Gastrocnemius medialis (tissue), 4 donors: ENCODE measurements around the gene C5AR1. TPM values are rescaled to one million over a fixed set of nuclear protein-coding genes. Genes with fewer than 3 reads are reported as not detected.

Experiments used
- ATAC-seq, 2 donors: fragments of 150-250 bp; one replicate each; pipeline ENCODE4 v1.9.1; 2016
- DNase-seq, 2 donors: peaks; one replicate each; pipeline ENCODE4 v3.0.0-alpha.2; 2019
- H3K27ac ChIP-seq, 4 donors: fragments of 200-600 bp; sonication (generic); 1 replicate in 1 of 4; 2 replicates in 3 of 4; pipeline ENCODE4 v1.5.1; 2016 to 2018; ENCODE audit warnings: mild to moderate bottlenecking in 2 of 4, moderate library complexity in 1 of 4
- H3K27me3 ChIP-seq, 3 donors: fragments of 200-600 bp; sonication (generic) in 2 of 3; 1 replicate in 1 of 3; 2 replicates in 2 of 3; pipeline versions ENCODE4 v1.5.1 to v1.6.0; 2016 to 2019; ENCODE audit warnings: mild to moderate bottlenecking in 1 of 3, moderate library complexity in 1 of 3
- H3K36me3 ChIP-seq, 2 donors: fragments of 200-600 bp; sonication (generic) in 1 of 2; one replicate each; pipeline ENCODE4 v1.5.1; 2017 to 2018
- H3K4me1 ChIP-seq, 2 donors: fragments of 200-600 bp; sonication (generic) in 1 of 2; one replicate each; pipeline ENCODE4 v1.5.1; 2016 to 2017; ENCODE audit warnings: mild to moderate bottlenecking in 2 of 2
- H3K4me3 ChIP-seq, 4 donors: fragments of 200-600 bp; sonication (generic) in 3 of 4; 1 replicate in 1 of 4; 2 replicates in 3 of 4; pipeline ENCODE4 v1.5.1; 2016 to 2019; ENCODE audit warnings: mild to moderate bottlenecking in 2 of 4
- H3K9me3 ChIP-seq, 3 donors: fragments of 200-600 bp; sonication (generic) in 2 of 3; 1 replicate in 1 of 3; 2 replicates in 2 of 3; pipeline ENCODE4 v1.5.1; 2016 to 2019
- CTCF ChIP-seq, 5 experiments: fragments of 450-650 bp in 3 of 5; fragments of 200-600 bp in 2 of 5; sonication (generic) in 2 of 5; IDR thresholded peaks in 4 of 5; conservative IDR thresholded peaks in 1 of 5; 1 replicate in 4 of 5; 2 replicates in 1 of 5; pipeline ENCODE4 v1.5.1; 2016 to 2019; ENCODE audit warnings: antibody characterized with exemption in 5 of 5, mild to moderate bottlenecking in 3 of 5, moderate library complexity in 3 of 5
- POLR2A ChIP-seq, 2 donors: fragments of 450-650 bp; IDR thresholded peaks; one replicate each; pipeline ENCODE4 v1.6.1; 2017; ENCODE audit warnings: antibody characterized with exemption in 2 of 2, mild to moderate bottlenecking in 2 of 2, moderate library complexity in 2 of 2
- in situ Hi-C, 4 donors: fragments of 200-750 bp; cut with MboI; loops; one replicate each; pipeline versions ENCODE4 v1.15.0 to v1.8.0; 2017; ENCODE audit warnings: low sequenced_read_pairs in 4 of 4
- intact Hi-C: fragments of 100-400 bp; cut with DNase I; formaldehyde crosslinking; loops from one replicate; pipeline ENCODE4 v1.15.1; 2023; ENCODE audit warnings: low total_unique reads
- total RNA-seq, 4 donors: library from RNA; depleted of rRNA; stranded (reverse); fragments of >200 nt; gene quantifications; one replicate each; pipeline versions ENCODE4 v1.1.0 to v1.2.3, GENCODE V29; 2016

Gene C5AR1
- total RNA-seq, 4 donors from 2014 or later, result 0.27 to 3.7 (median 2.1) TPM

- ATAC-seq, result no peak
- no peak for DNase-seq
- in situ Hi-C loops (no loop called here), intact Hi-C loops (no loop called here)
- peaks cover 7 to 15% (median 13%) of the 10 kb centered on the region in 3 donors for H3K27me3 ChIP-seq
- H3K27ac ChIP-seq, result no peak overlapping the region
- no peak overlapping the region for H3K4me3 ChIP-seq
- no peaks in the 10 kb centered on the region for H3K9me3 ChIP-seq
- no peaks in the 10 kb centered on the region for H3K4me1 ChIP-seq
- TF ChIP-seq CTCF (IDR thresholded peaks at IDR 0.05 in 4 of 5, conservative IDR thresholded peaks at IDR 0.05 in 1 of 5) (no peak), POLR2A (IDR thresholded peaks at IDR 0.05) (no peak)
- no peaks in the 10 kb centered on the region for H3K36me3 ChIP-seq
Measured at GRCh38 chr19:47323409-47323808, 13.7 kb downstream of the C5AR1 start.

GRCh38 chr19:47323872-47324271, 14.2 kb downstream of the C5AR1 start:
- no peak overlapping the region for H3K4me3 ChIP-seq
- in situ Hi-C loops (no loop called here), intact Hi-C loops (no loop called here)
- TF ChIP-seq POLR2A (IDR thresholded peaks at IDR 0.05) (no peak), CTCF (IDR thresholded peaks at IDR 0.05 in 4 of 5, conservative IDR thresholded peaks at IDR 0.05 in 1 of 5) (no peak)
- H3K27ac ChIP-seq, result peak overlapping the region in 2 of 4 donors; percentile 20 to 35
- no peaks in the 10 kb centered on the region for H3K4me1 ChIP-seq
- ATAC-seq (no peak), DNase-seq (no peak)
- H3K36me3 ChIP-seq, result no peaks in the 10 kb centered on the region
- peaks cover 5 to 15% (median 13%) of the 10 kb centered on the region in 3 donors for H3K27me3 ChIP-seq
- H3K9me3 ChIP-seq, result no peaks in the 10 kb centered on the region

DNA sequence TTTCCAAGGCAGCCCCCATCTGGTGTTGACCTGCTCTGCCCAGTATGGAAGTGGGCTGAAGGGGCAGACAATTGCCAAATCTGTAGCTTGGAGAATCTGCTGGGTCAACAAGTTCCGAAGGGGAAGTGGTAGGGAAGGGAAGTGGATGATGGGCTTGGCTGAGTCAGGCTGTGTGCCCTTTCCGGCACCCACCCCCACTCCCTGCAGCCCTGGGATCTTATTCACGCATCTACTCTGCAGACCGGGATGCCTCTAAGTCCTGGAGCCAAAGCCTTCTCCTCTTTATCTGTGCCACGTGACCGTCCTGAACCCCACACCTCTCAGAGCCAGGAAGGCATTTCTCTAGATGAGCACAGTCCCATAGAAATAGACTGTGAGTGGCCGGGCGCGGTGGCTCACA, 14.8 kb downstream of the C5AR1 start:
- intact Hi-C loops, result no loop called here
- ATAC-seq (peak in 1 of 2 donors; percentile 55), DNase-seq (peak; percentile 32 to 44)
- H3K27me3 ChIP-seq, result peaks cover 3 to 15% (median 11%) of the 10 kb centered on the region in 3 donors
- H3K27ac ChIP-seq, result peak overlapping the region in 2 of 4 donors; percentile 20 to 35
- no peak overlapping the region for H3K4me3 ChIP-seq
- no peak for TF ChIP-seq CTCF (IDR thresholded peaks at IDR 0.05 in 4 of 5, conservative IDR thresholded peaks at IDR 0.05 in 1 of 5)
- TF ChIP-seq POLR2A (IDR thresholded peaks at IDR 0.05), result no peak
- no peaks in the 10 kb centered on the region for H3K4me1 ChIP-seq
- in situ Hi-C loops, result no loop called here
- no peaks in the 10 kb centered on the region for H3K9me3 ChIP-seq
- H3K36me3 ChIP-seq, result no peaks in the 10 kb centered on the region

DNA sequence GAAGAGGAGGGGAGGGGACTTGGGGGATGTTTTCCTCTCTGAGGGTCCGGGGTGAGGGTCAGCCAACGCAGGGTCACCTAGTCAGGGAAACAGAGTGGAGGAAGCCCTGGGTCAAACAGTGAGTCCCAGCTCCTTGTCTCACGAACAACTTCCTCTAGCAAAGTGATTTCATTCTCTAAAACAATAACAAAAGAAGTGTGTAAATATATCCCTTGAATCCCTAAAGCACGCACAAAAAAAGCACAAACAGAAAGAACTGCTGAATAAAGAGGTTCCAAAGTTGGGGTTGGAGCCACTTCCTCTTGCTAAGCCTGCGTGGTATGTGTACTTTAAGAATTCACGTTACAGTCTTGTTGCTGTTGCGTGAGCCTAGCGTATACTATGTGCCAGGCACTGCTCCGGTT, 20.8 kb downstream of the C5AR1 start:
- H3K27me3 ChIP-seq, result peaks cover 0 to 4% (median 0%) of the 10 kb centered on the region in 3 donors
- H3K27ac ChIP-seq, result peak overlapping the region in 1 of 4 donors; percentile 54
- DNase-seq, result no peak
- no peaks in the 10 kb centered on the region for H3K9me3 ChIP-seq
- intact Hi-C loops, result no loop called here
- peak overlapping the region in 1 of 4 donors; percentile 17 for H3K4me3 ChIP-seq
- no peaks in the 10 kb centered on the region for H3K4me1 ChIP-seq
- in situ Hi-C loops, result no loop called here
- TF ChIP-seq POLR2A (IDR thresholded peaks at IDR 0.05), result peak in 1 of 2 donors; percentile 8
- TF ChIP-seq CTCF (IDR thresholded peaks at IDR 0.05 in 4 of 5, conservative IDR thresholded peaks at IDR 0.05 in 1 of 5), result no peak
- H3K36me3 ChIP-seq, result no peaks in the 10 kb centered on the region
- peak; percentile 27 to 39 for ATAC-seq

- peaks cover 0 to 4% (median 0%) of the 10 kb centered on the region in 3 donors for H3K27me3 ChIP-seq
- TF ChIP-seq CTCF (IDR thresholded peaks at IDR 0.05 in 4 of 5, conservative IDR thresholded peaks at IDR 0.05 in 1 of 5) (no peak), POLR2A (IDR thresholded peaks at IDR 0.05) (no peak)
- intact Hi-C loops, result no loop called here
- no peak overlapping the region for H3K27ac ChIP-seq
- no peaks in the 10 kb centered on the region for H3K9me3 ChIP-seq
- no peak for ATAC-seq
- in situ Hi-C loops, result no loop called here
- no peak for DNase-seq
- no peaks in the 10 kb centered on the region for H3K36me3 ChIP-seq
- H3K4me3 ChIP-seq, result no peak overlapping the region
- H3K4me1 ChIP-seq, result no peaks in the 10 kb centered on the region
Measured at GRCh38 chr19:47331490-47331889, 21.8 kb downstream of the C5AR1 start.
